ENCODE measurements around the gene TMC5. TPM values are rescaled to one million over a fixed set of nuclear protein-coding genes. Genes with fewer than 3 reads are reported as not detected.

Gene TMC5
- total RNA-seq, 6 donors from 2014 or later = 37.1 to 99.5 (median 62.4) TPM

GRCh38 chr16:19527161-19527560 lies 109.5 kb downstream of the TMC5 start:
- TF ChIP-seq POLR2A (IDR thresholded peaks at IDR 0.05) = no peak
- no peak for TF ChIP-seq CTCF (IDR thresholded peaks at IDR 0.05)
- TF ChIP-seq POLR2AphosphoS5 (IDR thresholded peaks at IDR 0.05) = no peak
- no peak for TF ChIP-seq EP300 (IDR thresholded peaks at IDR 0.05)
- peaks cover 21 to 31% (median 26%) of the 10 kb centered on the region in 4 donors for H3K4me1 ChIP-seq
- H3K9me3 ChIP-seq = no peaks in the 10 kb centered on the region
- H3K36me3 ChIP-seq = peaks cover 0 to 26% (median 7%) of the 10 kb centered on the region in 4 donors
- H3K27me3 ChIP-seq = no peaks in the 10 kb centered on the region
- H3K4me3 ChIP-seq = no peak overlapping the region
- ATAC-seq (ENCODE audit: low FRiP score in 2 of 2) (no peak), DNase-seq (no peak)
- no peak overlapping the region for H3K27ac ChIP-seq
- 92 to 93% methylated on average over 1 of the region's 1 CpG for WGBS, 2 donors

GRCh38 chr16:19528666-19529065 lies 111.0 kb downstream of the TMC5 start:
- H3K4me1 ChIP-seq = peaks cover 9 to 17% (median 13%) of the 10 kb centered on the region in 4 donors
- TF ChIP-seq POLR2AphosphoS5 (IDR thresholded peaks at IDR 0.05) (no peak), CTCF (IDR thresholded peaks at IDR 0.05) (no peak), POLR2A (IDR thresholded peaks at IDR 0.05) (no peak), EP300 (IDR thresholded peaks at IDR 0.05) (no peak)
- ATAC-seq (ENCODE audit: low FRiP score in 2 of 2) = no peak
- WGBS, 2 donors = 97 to 100% methylated on average over 3 of the region's 3 CpGs
- no peaks in the 10 kb centered on the region for H3K27me3 ChIP-seq
- no peaks in the 10 kb centered on the region for H3K9me3 ChIP-seq
- no peak overlapping the region for H3K4me3 ChIP-seq
- H3K36me3 ChIP-seq = peaks cover 4 to 41% (median 10%) of the 10 kb centered on the region in 4 donors
- no peak for DNase-seq
- no peak overlapping the region for H3K27ac ChIP-seq

GRCh38 chr16:19532601-19533000 lies 114.9 kb downstream of the TMC5 start:
- no peak overlapping the region for H3K27ac ChIP-seq
- ATAC-seq (ENCODE audit: low FRiP score in 2 of 2) (no peak), DNase-seq (no peak)
- H3K27me3 ChIP-seq = no peaks in the 10 kb centered on the region
- TF ChIP-seq CTCF (IDR thresholded peaks at IDR 0.05) = no peak
- TF ChIP-seq EP300 (IDR thresholded peaks at IDR 0.05) = no peak
- TF ChIP-seq POLR2A (IDR thresholded peaks at IDR 0.05) = no peak
- no peak for TF ChIP-seq POLR2AphosphoS5 (IDR thresholded peaks at IDR 0.05)
- peaks cover 4 to 63% (median 26%) of the 10 kb centered on the region in 4 donors for H3K36me3 ChIP-seq
- no peaks in the 10 kb centered on the region for H3K9me3 ChIP-seq
- H3K4me3 ChIP-seq = no peak overlapping the region
- WGBS, 2 donors = 73 to 91% methylated on average over 1 of the region's 1 CpG
- no peaks in the 10 kb centered on the region for H3K4me1 ChIP-seq

GRCh38 chr16:19540241-19540970 lies 122.7 kb downstream of the TMC5 start:
- WGBS, 2 donors = 97 to 98% methylated on average over 6 of the region's 6 CpGs
- TF ChIP-seq POLR2A (IDR thresholded peaks at IDR 0.05) (no peak), EP300 (IDR thresholded peaks at IDR 0.05) (no peak), POLR2AphosphoS5 (IDR thresholded peaks at IDR 0.05) (no peak), CTCF (IDR thresholded peaks at IDR 0.05) (no peak)
- no peak for DNase-seq
- ATAC-seq (ENCODE audit: low FRiP score in 2 of 2) = no peak
- no peaks in the 10 kb centered on the region for H3K27me3 ChIP-seq
- peaks cover 0 to 91% (median 28%) of the 10 kb centered on the region in 4 donors for H3K36me3 ChIP-seq
- H3K9me3 ChIP-seq = no peaks in the 10 kb centered on the region
- no peaks in the 10 kb centered on the region for H3K4me1 ChIP-seq
- no peak overlapping the region for H3K27ac ChIP-seq
- H3K4me3 ChIP-seq = no peak overlapping the region

Measured in upper lobe of left lung (tissue), 6 donors.